Measurements from ENCODE around the gene TYROBP.

The TYROBP gene

DNA sequence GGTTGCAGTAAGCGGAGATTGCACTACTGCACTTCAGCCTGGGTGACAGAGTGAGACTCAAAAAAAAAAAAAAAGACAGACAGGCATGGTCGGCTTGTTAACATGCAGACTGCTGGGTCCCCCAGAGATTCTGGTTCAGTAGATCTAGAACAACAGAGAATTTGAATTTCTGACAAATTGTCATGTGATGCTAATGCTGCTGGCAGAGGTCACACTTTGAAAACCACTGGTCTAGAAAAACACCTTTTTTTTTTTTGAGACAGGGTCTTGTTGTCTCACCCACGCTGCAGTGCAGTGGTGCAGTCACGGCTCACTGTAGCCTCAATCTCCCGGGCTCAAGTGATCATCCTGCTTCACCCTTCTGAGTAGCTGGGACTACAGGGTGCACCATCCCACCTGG is 20.4 kb upstream of the TYROBP start:
- Histone ChIP-seq H3K27me3 (replicated peaks) (no peaks in the 10 kb centered on the region), H3K36me3 (replicated peaks) (no peaks in the 10 kb centered on the region), H3K4me3 (ENCODE audit: low read depth, low read length) (no peak overlapping the region), H3K27ac (no peak overlapping the region)
- DNase-seq, result no peak
- TF ChIP-seq, protein P1, sequence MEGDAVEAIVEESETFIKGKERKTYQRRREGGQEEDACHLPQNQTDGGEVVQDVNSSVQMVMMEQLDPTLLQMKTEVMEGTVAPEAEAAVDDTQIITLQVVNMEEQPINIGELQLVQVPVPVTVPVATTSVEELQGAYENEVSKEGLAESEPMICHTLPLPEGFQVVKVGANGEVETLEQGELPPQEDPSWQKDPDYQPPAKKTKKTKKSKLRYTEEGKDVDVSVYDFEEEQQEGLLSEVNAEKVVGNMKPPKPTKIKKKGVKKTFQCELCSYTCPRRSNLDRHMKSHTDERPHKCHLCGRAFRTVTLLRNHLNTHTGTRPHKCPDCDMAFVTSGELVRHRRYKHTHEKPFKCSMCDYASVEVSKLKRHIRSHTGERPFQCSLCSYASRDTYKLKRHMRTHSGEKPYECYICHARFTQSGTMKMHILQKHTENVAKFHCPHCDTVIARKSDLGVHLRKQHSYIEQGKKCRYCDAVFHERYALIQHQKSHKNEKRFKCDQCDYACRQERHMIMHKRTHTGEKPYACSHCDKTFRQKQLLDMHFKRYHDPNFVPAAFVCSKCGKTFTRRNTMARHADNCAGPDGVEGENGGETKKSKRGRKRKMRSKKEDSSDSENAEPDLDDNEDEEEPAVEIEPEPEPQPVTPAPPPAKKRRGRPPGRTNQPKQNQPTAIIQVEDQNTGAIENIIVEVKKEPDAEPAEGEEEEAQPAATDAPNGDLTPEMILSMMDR (IDR thresholded peaks at IDR 0.05; ENCODE audit: low read depth, low read length, missing control alignments), result no peak
- in situ Hi-C loops (cut with HindIII; ENCODE audit: low pct_ligation_motif_present, low sequenced_read_pairs), result no loop called here

DNA sequence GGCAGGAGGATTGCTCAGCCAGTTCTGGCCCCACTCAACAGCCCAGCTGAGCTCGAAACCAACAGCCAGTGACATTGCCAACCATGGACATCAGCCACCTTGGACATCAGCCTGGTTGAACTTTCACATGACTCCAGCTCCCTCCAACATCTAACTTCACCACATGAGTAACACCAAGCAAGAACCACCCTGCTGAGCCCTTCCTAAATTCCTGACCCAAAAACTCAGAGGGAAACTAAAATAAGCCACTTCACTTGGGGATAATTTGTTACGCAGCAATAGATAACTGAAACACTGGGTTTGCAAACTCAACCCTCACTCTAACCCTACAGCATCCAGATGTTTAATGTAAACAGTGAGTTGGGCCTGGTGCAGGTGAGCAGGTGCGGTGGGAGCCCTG is 17.4 kb upstream of the TYROBP start:
- Histone ChIP-seq H3K4me3 (ENCODE audit: low read depth, low read length) (no peak overlapping the region), H3K27ac (no peak overlapping the region), H3K27me3 (replicated peaks) (no peaks in the 10 kb centered on the region), H3K36me3 (replicated peaks) (no peaks in the 10 kb centered on the region)
- TF ChIP-seq, protein P1 (IDR thresholded peaks at IDR 0.05; ENCODE audit: low read depth, low read length, missing control alignments), result no peak
- in situ Hi-C loops (cut with HindIII; ENCODE audit: low pct_ligation_motif_present, low sequenced_read_pairs), result no loop called here
- no peak for DNase-seq

DNA sequence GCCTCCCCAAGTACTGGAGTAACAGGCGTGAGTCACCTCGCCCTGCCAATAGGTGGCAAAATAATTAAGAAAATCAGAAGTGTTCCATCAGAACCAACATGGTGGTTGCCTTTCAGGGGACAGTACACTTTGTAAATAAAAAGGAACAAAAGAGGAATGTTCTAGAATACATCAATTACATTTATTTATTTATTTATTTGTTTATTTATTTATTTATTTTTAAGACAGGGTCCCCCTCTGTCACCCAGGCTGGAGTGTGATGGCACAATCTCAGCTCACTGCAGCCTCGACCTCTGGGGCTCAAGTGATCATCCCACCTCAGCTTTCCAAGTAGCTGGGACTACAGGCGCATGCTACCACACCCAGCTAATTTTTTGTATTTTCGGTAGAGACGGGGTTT is 12.9 kb upstream of the TYROBP start:
- TF ChIP-seq, protein P1 (IDR thresholded peaks at IDR 0.05; ENCODE audit: low read depth, low read length, missing control alignments), result no peak
- H3K4me3 ChIP-seq (ENCODE audit: low read depth, low read length), result no peak overlapping the region
- no peak for DNase-seq
- in situ Hi-C loops (cut with HindIII; ENCODE audit: low pct_ligation_motif_present, low sequenced_read_pairs), result no loop called here
- no peaks in the 10 kb centered on the region for H3K36me3 ChIP-seq (replicated peaks)
- no peak overlapping the region for H3K27ac ChIP-seq
- no peaks in the 10 kb centered on the region for H3K27me3 ChIP-seq (replicated peaks)

DNA sequence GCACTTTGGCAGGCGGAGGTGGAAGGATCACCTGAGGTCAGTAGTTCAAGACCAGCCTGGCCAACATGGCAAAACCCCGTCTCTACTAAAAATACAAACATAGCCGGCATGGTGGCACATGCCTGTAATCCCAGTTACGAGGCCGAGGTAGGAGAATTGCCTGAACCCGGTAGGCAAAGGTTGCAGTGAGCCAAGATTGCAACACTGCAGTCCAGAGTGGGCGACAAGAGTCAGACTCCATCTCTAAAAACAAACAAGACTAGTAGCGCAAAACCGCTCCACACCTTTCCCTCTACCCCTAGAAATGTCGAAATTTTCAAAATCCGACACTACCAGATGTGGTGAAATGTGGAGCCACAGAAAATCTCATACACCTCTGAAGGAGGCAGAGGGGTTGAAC is 11.2 kb upstream of the TYROBP start:
- DNase-seq, result no peak
- Histone ChIP-seq H3K4me3 (ENCODE audit: low read depth, low read length) (no peak overlapping the region), H3K36me3 (replicated peaks) (no peaks in the 10 kb centered on the region), H3K27ac (no peak overlapping the region), H3K27me3 (replicated peaks) (no peaks in the 10 kb centered on the region)
- TF ChIP-seq, protein P1 (IDR thresholded peaks at IDR 0.05; ENCODE audit: low read depth, low read length, missing control alignments), result no peak
- in situ Hi-C loops (cut with HindIII; ENCODE audit: low pct_ligation_motif_present, low sequenced_read_pairs), result no loop called here

DNA sequence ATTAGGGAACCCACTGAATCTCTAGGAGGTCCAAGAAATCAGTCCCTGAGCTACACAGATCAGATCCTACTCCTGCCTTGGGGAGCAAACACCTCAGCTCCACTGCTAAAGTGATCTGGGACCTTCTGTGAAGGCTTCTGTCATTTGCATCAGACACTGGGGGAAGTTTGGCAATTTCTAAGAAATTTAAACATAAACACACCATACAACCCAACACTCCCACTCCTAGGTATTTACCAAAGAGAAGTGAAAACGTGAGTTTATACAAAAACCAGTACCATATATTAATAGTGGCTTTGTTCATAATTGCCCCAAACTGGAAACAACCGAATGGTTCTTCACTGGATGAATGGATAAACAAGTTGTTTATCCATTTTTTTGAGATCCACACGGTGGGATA is 7.3 kb upstream of the TYROBP start:
- Histone ChIP-seq H3K4me3 (ENCODE audit: low read depth, low read length) (no peak overlapping the region), H3K27me3 (replicated peaks) (no peaks in the 10 kb centered on the region), H3K36me3 (replicated peaks) (no peaks in the 10 kb centered on the region), H3K27ac (no peak overlapping the region)
- TF ChIP-seq, protein P1 (IDR thresholded peaks at IDR 0.05; ENCODE audit: low read depth, low read length, missing control alignments), result no peak
- in situ Hi-C loops (cut with HindIII; ENCODE audit: low pct_ligation_motif_present, low sequenced_read_pairs), result no loop called here
- no peak for DNase-seq

DNA sequence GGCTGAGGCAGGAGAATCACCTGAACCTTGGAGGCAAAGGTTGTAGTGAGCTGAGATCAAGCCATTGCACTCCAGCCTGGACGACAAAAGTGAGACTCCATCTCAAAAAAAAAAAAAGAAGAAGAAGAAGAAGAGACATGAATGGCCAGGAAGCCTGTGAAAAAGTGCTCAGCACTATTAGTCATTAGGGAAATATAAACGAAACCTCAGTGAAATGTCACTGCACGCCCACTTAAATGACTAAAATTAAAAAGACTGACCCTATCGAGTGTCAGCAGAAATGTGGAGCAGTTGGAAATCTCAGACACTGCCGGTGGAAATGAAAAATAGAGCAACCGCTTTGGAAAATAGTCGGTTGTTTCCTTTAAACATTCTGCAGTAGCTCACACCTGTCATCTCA is 5.5 kb upstream of the TYROBP start:
- H3K27ac ChIP-seq, result no peak overlapping the region
- no peak for DNase-seq

More for the DNA sequence above, 5.5 kb upstream of the TYROBP start:
- Histone ChIP-seq H3K4me3 (ENCODE audit: low read depth, low read length) (no peak overlapping the region), H3K36me3 (replicated peaks) (no peaks in the 10 kb centered on the region), H3K27me3 (replicated peaks) (no peaks in the 10 kb centered on the region)
- TF ChIP-seq, protein P1 (IDR thresholded peaks at IDR 0.05; ENCODE audit: low read depth, low read length, missing control alignments), result no peak
- in situ Hi-C loops (cut with HindIII; ENCODE audit: low pct_ligation_motif_present, low sequenced_read_pairs), result no loop called here

All from brain microvascular endothelial cell (primary cell).